Muscle of leg (tissue), 16 donors: Measurements from ENCODE around the gene NBEAL2. TPM values are rescaled to one million over a fixed set of nuclear protein-coding genes. Genes with fewer than 3 reads are reported as not detected.

Experiments used
- DNase-seq: peaks from one replicate; pipeline ENCODE4 v3.0.0; 2013
- H3K27ac ChIP-seq: one replicate; pipeline ENCODE4 v1.5.1; 2013; ENCODE audit warnings: mild to moderate bottlenecking, low read length, control low read depth
- H3K27me3 ChIP-seq: one replicate; pipeline ENCODE4 v1.6.1; 2013; ENCODE audit warnings: low read length; ENCODE audit not compliant: control insufficient read depth, insufficient read depth
- H3K36me3 ChIP-seq: one replicate; pipeline ENCODE4 v1.6.1; 2013; ENCODE audit warnings: low read length; ENCODE audit not compliant: control insufficient read depth, insufficient read depth
- H3K4me1 ChIP-seq: one replicate; pipeline ENCODE4 v1.6.1; 2013; ENCODE audit warnings: low read length; ENCODE audit not compliant: control insufficient read depth, insufficient read depth
- H3K4me3 ChIP-seq: one replicate; pipeline ENCODE4 v1.5.1; 2013; ENCODE audit warnings: low read length, control low read depth
- H3K9me3 ChIP-seq: replicated peaks from 2 replicates; pipeline ENCODE4 v1.6.1; 2013; ENCODE audit warnings: low read depth, low read length; ENCODE audit not compliant: control insufficient read depth
- WGBS: methylation state at CpG from one replicate; pipeline ENCODE4 v1.1.5; 2013; ENCODE audit warnings: missing lambda C conversion rate; ENCODE audit not compliant: insufficient coverage; 5-methylcytosine and 5-hydroxymethylcytosine counted together
- long read RNA-seq, 11 donors: transcript quantifications; one replicate each; lab custom pipeline, GENCODE V29; 2026
- polyA plus RNA-seq, 8 donors: library from polyadenylated mRNA; unstranded; fragments of 120-200 nt; gene quantifications; one replicate each; pipeline versions ENCODE4 v1.2.1 to v1.2.3, GENCODE V29; 2013; ENCODE audit warnings: inconsistent platforms in 1 of 8, low replicate concordance in 1 of 8; ENCODE audit not compliant: insufficient read length in 8 of 8, insufficient read depth in 1 of 8
- total RNA-seq: library from RNA; stranded (reverse); fragments of 120-200 nt; gene quantifications from one replicate; pipeline ENCODE4 v1.2.4, GENCODE V29; 2013

NBEAL2 gene, protein sequence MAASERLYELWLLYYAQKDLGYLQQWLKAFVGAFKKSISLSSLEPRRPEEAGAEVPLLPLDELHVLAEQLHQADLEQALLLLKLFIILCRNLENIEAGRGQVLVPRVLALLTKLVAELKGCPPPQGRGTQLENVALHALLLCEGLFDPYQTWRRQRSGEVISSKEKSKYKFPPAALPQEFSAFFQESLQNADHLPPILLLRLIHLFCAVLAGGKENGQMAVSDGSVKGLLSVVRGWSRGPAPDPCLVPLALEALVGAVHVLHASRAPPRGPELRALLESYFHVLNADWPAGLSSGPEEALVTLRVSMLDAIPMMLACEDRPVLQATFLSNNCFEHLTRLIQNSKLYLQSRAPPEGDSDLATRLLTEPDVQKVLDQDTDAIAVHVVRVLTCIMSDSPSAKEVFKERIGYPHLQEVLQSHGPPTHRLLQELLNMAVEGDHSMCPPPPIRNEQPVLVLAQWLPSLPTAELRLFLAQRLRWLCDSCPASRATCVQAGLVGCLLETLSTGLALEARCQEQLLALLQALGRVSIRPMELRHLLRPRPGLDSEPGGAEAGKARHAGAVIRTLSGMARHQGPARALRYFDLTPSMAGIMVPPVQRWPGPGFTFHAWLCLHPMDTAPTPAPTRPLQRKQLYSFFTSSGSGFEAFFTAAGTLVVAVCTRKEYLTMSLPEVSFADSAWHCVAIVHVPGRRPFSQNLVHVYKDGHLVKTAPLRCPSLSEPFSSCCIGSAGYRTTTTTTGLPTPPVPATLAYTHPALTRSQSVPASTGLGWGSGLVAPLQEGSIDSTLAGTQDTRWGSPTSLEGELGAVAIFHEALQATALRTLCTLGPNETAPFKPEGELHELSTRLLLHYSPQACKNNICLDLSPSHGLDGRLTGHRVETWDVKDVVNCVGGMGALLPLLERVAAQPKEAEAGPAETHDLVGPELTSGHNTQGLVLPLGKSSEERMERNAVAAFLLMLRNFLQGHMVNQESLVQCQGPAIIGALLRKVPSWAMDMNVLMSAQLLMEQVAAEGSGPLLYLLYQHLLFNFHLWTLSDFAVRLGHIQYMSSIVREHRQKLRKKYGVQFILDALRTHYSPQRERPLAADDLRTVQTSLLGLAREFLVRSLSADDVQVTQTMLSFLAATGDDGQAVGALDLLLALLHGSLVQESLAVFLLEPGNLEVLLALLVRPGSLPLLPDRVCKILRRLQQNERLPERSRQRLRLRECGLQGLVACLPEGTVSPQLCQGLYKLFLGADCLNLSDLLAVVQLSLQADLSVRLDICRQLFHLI (N-terminal part only)
- total RNA-seq (8.4 TPM), polyA plus RNA-seq (10 to 100 TPM in 7 of 8 donors, 1 to 10 TPM in 1; 8.1 to 20.0 (median 13.7) TPM)
- long read RNA-seq, donor 1: 0 reads
- long read RNA-seq, donor 2: 0 reads
- long read RNA-seq, donor 3: 0 reads
- long read RNA-seq, donor 4: 0 reads
- long read RNA-seq, donor 5: 0 reads
- long read RNA-seq, donor 6, partial matches to known transcripts: 0 of 1 reads
- long read RNA-seq, donor 6, other reads (novel, unspliced or antisense): 0 of 1 reads
- long read RNA-seq, donor 7: 0 reads
- long read RNA-seq, donor 8: 0 reads
- long read RNA-seq, donor 9: 0 reads
- long read RNA-seq, donor 10: 0 reads
- long read RNA-seq, donor 11: 0 reads

DNA sequence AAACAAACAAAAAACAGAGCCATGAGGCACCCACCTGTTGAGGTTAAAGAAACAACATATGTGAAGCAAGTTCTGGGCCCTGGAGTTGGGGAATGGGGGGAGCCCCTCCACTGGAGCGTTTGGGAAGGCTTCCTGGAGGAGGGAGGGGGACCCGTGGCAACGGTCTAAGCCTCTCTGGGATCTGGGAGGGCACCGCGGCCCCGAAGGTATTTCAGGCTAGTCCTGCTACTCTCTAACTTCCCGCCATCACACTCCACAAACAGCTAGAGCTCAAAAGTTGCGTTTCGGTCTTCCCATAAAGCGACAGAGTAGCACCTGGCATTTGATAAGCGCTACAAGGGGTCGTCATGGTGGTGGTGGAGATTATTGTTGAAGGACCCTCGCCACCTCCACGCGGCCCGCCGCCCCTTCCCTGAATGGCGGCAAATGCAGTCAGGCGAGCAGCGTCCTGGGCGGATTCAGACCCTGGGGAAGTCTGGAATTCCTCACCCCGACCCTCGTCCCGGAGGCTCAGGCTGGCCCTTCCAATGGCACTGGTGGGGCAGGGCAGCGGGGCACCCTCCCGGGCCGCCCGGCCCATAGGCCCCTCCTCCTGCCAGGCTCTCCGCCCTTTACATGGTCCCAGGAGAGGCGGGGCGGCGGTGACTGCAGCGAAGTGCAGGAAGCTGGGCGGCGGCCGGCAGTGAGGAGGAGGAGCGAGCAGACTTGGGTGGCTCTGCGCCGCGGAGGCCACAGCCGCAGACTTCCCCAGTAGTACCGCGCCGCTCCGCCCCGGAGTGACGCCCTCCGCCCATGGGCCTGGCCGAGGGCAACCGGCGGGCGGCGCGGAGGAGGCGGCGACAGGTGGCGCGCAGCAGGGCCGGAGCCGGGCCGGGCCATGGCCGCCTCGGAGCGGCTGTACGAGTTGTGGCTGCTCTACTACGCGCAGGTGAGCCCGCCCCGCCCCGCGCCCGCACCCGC lies at the start of gene NBEAL2:
Gene NBEAL2, plus strand, starts transcription at position 682 of the 960 bp plus-strand sequence. Its CDS starts 196 bp downstream, at position 878.
- Histone ChIP-seq H3K36me3 (peaks cover 6% of the 10 kb centered on the region), H3K4me3 (peak within 1 kb of the TSS; percentile 82), H3K27me3 (no peaks in the 10 kb centered on the region), H3K4me1 (peaks cover 35% of the 10 kb centered on the region), H3K27ac (peak within 1 kb of the TSS; percentile 87), H3K9me3 (no peaks in the 10 kb centered on the region)
- under 1% methylated on average over 60 of the region's 73 CpGs for WGBS
- DNase-seq: peak; percentile 96

DNA sequence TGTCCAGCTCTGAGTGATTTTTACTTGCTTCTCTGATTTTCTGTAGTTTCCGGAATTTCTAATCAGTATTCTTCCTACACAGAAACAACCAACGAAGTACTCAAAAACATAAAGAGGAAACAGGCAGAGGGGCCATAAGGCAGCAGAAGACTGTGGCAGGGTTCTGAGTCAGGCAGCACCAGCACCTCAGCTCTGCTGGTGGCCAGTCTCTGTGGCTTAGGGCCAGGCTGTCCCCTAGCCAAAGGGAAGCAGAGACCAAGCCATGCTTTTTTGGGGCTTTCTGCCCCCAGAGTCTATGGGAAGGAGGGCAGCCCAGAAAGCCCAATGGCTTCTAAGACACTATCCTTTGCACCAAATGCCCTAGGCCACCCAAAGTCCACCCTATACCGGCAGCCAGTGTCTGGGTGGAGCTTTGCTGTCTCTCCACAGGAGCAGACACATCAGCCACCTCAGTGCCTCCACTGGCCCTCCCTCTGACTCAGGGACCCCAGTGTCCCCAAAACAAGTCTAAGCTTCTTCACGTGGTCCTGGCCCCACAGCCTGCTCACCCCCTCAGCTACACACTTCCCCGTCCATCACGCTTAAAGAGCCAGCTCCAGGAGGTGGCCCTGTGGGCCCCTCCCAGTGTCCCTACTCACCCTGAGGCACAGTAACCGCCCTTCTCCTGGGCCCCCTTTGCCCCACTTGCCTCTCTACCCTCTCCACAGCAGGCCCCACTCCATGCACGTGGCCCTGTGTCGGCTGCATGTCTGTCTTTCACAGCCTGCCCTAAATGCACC lies 49.1 kb upstream of the NBEAL2 start:
- Histone ChIP-seq H3K4me1 (peaks cover 80% of the 10 kb centered on the region), H3K27ac (peak overlapping the region; percentile 78), H3K9me3 (no peaks in the 10 kb centered on the region), H3K36me3 (peaks cover 22% of the 10 kb centered on the region), H3K4me3 (no peak overlapping the region), H3K27me3 (no peaks in the 10 kb centered on the region)
- DNase-seq: no peak
- 87% methylated on average over 8 of the region's 9 CpGs for WGBS

DNA sequence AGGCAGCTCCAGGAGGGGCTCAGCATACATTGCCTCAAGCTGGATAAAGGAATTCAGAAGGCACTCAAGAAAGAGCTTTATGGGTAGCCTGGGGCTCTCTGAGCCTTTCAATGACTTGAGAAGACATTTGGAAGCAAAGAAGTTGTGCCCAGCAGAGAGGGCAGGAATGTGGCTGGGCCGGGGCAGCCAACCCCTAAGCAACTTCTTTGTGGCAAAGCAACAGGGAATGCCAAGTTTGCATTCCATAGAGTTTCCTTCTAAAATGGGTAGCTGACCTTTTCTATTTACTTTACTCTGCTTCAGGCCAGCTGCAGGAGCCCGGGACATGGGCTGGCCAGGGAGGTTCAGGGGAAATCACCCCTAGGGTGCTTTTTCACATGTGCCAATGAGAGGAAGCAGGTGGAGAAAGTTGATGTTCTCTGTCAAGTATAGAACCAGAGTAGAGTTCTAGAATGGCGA lies 48.5 kb upstream of the NBEAL2 start:
- H3K4me1 ChIP-seq: peaks cover 79% of the 10 kb centered on the region
- no peaks in the 10 kb centered on the region for H3K27me3 ChIP-seq
- H3K27ac ChIP-seq: peak overlapping the region; percentile 78
- no CpG with 5 or more reads among the region's 3 CpGs for WGBS
- H3K4me3 ChIP-seq: no peak overlapping the region
- no peaks in the 10 kb centered on the region for H3K9me3 ChIP-seq
- peaks cover 21% of the 10 kb centered on the region for H3K36me3 ChIP-seq
- no peak for DNase-seq

DNA sequence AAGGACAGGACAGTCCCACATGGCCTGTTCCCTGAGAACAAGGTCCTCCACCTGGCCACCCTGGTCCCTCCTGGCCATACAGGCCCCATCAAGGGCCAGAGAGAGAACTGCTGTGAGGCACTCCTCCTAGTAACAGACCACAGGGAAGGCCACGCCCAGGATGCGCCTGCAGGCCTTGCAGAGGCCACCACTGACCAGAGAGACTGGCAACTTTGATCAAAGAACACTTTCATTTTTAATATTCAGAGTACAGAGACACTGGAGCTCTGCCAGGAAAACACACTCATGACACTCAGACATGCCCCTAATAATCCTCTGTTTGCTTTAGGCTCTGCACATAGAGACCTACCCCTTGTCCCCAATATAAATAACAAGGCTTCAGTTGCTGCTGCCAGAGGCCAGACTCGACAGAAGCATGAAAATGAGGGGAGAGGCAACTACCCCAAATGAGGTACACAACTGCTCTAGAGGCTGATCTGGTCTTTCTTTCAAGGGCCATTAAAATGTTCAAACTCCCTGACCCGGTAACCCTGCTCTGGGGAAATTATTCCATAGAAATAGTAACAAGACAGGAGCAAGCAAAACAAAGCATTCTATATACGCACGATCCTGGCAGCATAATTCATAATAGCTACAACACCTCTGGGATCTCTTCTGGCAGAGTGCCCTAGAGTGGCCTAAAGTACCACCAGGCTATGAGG lies 47.7 kb upstream of the NBEAL2 start:
- no peak overlapping the region for H3K4me3 ChIP-seq
- WGBS: 35% methylated on average over 3 of the region's 6 CpGs
- H3K27me3 ChIP-seq: no peaks in the 10 kb centered on the region
- peaks cover 22% of the 10 kb centered on the region for H3K36me3 ChIP-seq
- peak overlapping the region; percentile 78 for H3K27ac ChIP-seq
- peak; percentile 68 for DNase-seq
- peaks cover 79% of the 10 kb centered on the region for H3K4me1 ChIP-seq
- H3K9me3 ChIP-seq: no peaks in the 10 kb centered on the region

DNA sequence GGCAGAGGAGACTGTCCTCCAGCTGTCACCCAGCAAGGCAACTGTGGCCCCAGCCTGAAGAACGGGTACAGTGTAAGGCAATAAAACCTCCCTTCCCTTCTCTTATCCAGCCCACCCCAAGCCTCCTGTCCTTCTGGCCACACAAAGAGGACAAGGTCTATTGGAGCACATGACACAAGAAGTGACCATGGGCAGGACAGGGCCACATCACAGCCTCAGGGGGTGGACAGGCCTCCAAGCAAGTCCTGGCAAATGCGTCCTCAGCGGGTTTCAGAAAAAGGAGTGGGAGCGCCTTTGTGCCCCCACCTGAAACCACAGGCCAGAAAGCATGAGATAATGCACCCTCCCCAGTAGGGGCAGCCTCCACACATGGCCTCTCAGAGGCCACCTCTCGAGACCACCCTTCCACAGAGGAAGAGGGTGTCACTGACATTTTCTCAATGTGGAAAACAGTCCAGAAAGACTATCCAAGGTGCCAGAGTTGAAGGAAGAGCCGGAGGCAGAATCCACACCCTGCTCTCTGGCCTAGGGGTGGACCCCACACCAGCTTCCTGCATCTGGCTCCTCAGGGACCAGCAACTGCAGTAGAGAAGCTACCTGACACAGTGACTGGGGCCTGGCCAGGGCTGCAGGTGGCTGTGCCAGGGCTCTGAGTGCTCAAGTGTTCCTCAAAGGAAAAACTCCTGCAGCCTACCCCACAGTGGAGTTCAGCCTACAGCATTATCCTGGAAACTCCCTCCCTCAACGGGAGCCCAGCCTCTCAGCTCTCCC lies 46.8 kb upstream of the NBEAL2 start:
- WGBS: 48% methylated on average over 2 of the region's 7 CpGs
- Histone ChIP-seq H3K27me3 (no peaks in the 10 kb centered on the region), H3K27ac (peak overlapping the region; percentile 78), H3K4me1 (peaks cover 75% of the 10 kb centered on the region), H3K9me3 (no peaks in the 10 kb centered on the region), H3K36me3 (peaks cover 23% of the 10 kb centered on the region), H3K4me3 (no peak overlapping the region)
- DNase-seq: no peak

DNA sequence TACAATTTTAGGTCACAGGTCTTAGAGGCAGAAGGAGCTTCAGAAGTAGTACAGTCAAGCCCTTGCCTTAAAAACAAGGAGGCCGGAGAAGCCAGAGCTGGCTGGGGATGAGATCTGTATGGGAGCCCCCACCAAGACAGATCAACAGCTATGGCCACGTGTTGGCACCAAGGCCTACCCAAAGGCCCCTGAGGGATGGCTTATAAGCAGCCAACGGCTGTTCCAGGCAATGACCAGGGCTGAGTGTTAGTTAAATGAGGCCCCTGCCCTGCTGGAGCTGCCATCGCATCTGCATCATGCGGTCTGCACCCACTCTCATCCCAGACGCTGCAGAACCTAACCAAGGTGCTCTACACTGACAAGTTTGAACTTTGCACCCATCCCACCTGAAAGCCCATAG lies 46.2 kb upstream of the NBEAL2 start:
- Histone ChIP-seq H3K27ac (peak overlapping the region; percentile 59), H3K36me3 (peaks cover 25% of the 10 kb centered on the region), H3K4me1 (peaks cover 72% of the 10 kb centered on the region), H3K4me3 (no peak overlapping the region), H3K27me3 (no peaks in the 10 kb centered on the region), H3K9me3 (no peaks in the 10 kb centered on the region)
- DNase-seq: no peak
- WGBS: 67% methylated on average over 1 of the region's 6 CpGs

DNA sequence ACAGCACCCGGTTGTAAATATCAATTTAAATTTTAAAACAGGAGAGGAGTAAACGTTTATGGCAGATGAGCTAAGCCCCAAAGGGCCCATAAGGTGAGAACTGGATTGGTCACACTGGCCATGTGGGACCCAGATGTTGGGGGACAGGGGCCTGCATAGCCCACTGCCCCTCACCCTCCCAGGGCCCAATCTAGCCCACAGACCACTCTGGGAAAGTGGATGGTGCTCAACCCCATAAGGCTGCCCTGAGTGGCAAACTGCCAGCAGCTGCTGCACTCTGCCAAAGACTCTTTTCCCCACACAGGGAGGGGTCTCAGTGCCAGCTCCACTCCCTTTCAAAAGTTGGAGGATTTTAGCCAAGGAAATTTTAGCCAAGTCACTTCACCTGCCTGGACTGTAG lies 45.4 kb upstream of the NBEAL2 start:
- DNase-seq: no peak
- peaks cover 25% of the 10 kb centered on the region for H3K36me3 ChIP-seq
- peaks cover 75% of the 10 kb centered on the region for H3K4me1 ChIP-seq
- WGBS: no CpG with 5 or more reads among the region's 2 CpGs
- peak overlapping the region; percentile 94 for H3K27ac ChIP-seq
- no peaks in the 10 kb centered on the region for H3K27me3 ChIP-seq
- H3K9me3 ChIP-seq: no peaks in the 10 kb centered on the region
- H3K4me3 ChIP-seq: no peak overlapping the region
